Fibroblast of mammary gland (primary cell): Measurements from ENCODE around the gene NRDE2.

ENCODE experiments used
- DNase-seq: peaks from one replicate; pipeline ENCODE4 v3.0.0-alpha.2; 2010; ENCODE audit warnings: low read depth
- H3K4me3 ChIP-seq: 2 replicates; pipeline ENCODE4 v1.5.1; 2011; ENCODE audit warnings: low read depth, mild to moderate bottlenecking, low read length, moderate library complexity; ENCODE audit not compliant: control insufficient read depth
- CTCF ChIP-seq: conservative IDR thresholded peaks from 2 replicates; pipeline ENCODE4 v1.5.1; 2011; ENCODE audit warnings: low read depth, low read length, inconsistent platforms; ENCODE audit not compliant: control insufficient read depth, insufficient read depth

Gene NRDE2

GRCh38 chr14:90293766-90294730, 37.7 kb downstream of the NRDE2 start:
- H3K4me3 ChIP-seq: no peak overlapping the region
- peak; percentile 14 for TF ChIP-seq CTCF
- DNase-seq: no peak

GRCh38 chr14:90291699-90292098, 40.0 kb downstream of the NRDE2 start:
- TF ChIP-seq CTCF: no peak
- no peak overlapping the region for H3K4me3 ChIP-seq
- no peak for DNase-seq

GRCh38 chr14:90290337-90291011, 41.3 kb downstream of the NRDE2 start:
- DNase-seq: no peak
- no peak for TF ChIP-seq CTCF
- no peak overlapping the region for H3K4me3 ChIP-seq

- TF ChIP-seq CTCF: no peak
- H3K4me3 ChIP-seq: no peak overlapping the region
- DNase-seq: no peak
Measured at GRCh38 chr14:90288651-90289355, 42.9 kb downstream of the NRDE2 start.

GRCh38 chr14:90287791-90288190, 44.0 kb downstream of the NRDE2 start:
- H3K4me3 ChIP-seq: no peak overlapping the region
- no peak for TF ChIP-seq CTCF
- DNase-seq: no peak

- TF ChIP-seq CTCF: no peak
- no peak overlapping the region for H3K4me3 ChIP-seq
- DNase-seq: peak; percentile 40
Measured at GRCh38 chr14:90281756-90282155, 50.0 kb downstream of the NRDE2 start.
